KOPT-K1 (cell line): ENCODE measurements around the gene YAP1.

ENCODE experiments used
- H3K27ac ChIP-seq: fragments of 200-600 bp; sonication (generic); 2 replicates; pipeline ENCODE4 v1.5.1; 2016; ENCODE audit warnings: antibody characterized with exemption, mild to moderate bottlenecking, low read depth, low read length; ENCODE audit not compliant: poor library complexity, severe bottlenecking
- H3K36me3 ChIP-seq: fragments of 200-600 bp; sonication (generic); 2 replicates; pipeline ENCODE4 v1.5.1; 2017; ENCODE audit warnings: antibody characterized with exemption, mild to moderate bottlenecking, low read length, moderate library complexity; ENCODE audit not compliant: insufficient read depth
- H3K9me3 ChIP-seq: fragments of 200-600 bp; sonication (generic); 2 replicates; pipeline ENCODE4 v1.5.1; 2017; ENCODE audit warnings: antibody characterized with exemption, low read length, mild to moderate bottlenecking; ENCODE audit not compliant: insufficient read depth, poor library complexity, severe bottlenecking

Gene YAP1

DNA sequence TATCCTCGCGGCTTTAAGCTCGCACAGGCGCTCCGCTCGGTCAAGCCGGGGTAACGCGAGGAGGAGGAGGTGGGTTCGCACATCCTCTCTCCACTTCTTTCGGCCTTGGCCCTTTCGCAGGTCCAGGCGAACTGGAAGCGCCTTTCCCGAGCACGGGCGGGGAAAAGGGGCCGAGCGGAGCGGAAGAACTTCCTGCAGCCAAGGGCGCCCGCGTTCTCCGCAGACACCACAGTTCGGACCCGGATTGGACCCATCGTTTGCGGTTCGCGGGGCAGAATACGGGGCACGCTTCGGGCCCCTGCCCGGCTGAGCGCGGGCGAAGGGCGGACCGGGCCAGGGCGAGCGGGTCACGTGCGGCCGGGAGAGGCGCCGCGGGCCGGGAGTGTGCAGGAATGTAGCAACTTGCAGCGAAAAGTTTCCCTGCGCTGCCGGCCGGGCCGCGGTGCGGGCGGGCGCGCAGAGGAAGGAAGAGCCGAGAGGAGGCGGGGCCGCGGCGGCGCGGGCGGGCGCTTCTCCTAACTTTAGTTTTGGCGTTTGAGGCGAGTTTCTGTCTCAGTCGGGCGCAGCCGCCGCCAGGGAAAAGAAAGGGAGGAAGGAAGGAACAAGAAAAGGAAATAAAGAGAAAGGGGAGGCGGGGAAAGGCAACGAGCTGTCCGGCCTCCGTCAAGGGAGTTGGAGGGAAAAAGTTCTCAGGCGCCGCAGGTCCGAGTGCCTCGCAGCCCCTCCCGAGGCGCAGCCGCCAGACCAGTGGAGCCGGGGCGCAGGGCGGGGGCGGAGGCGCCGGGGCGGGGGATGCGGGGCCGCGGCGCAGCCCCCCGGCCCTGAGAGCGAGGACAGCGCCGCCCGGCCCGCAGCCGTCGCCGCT lies at the start of gene YAP1:
TSS of gene YAP1 (plus strand) at position 552 of the 865 bp plus-strand sequence. CDS start 402 bp downstream, outside the sequence.
- H3K36me3 ChIP-seq, result no peaks in the 10 kb centered on the region
- H3K9me3 ChIP-seq, result no peaks in the 10 kb centered on the region
- no peak within 1 kb of the TSS for H3K27ac ChIP-seq

DNA sequence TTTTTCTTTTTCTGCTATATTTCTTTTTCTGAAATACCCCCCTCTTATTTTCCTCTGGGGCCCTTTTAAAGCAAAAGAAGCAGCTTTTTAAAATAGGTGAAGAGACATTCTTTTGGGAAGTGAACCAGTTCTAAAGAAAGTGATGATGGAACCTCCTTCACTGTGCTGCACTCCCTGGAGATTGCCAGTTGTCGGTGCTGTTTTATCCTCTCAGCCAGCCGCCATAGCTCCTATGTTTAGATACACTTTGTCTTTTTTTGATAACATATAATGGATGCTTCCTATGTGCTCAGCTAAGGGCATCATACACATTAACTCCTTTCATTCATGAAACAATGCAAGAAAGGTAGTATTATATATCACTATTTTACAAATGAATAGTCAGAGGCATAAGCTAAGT lies 49.0 kb upstream of the YAP1 start:
- no peaks in the 10 kb centered on the region for H3K9me3 ChIP-seq
- no peaks in the 10 kb centered on the region for H3K36me3 ChIP-seq
- H3K27ac ChIP-seq, result no peak overlapping the region

DNA sequence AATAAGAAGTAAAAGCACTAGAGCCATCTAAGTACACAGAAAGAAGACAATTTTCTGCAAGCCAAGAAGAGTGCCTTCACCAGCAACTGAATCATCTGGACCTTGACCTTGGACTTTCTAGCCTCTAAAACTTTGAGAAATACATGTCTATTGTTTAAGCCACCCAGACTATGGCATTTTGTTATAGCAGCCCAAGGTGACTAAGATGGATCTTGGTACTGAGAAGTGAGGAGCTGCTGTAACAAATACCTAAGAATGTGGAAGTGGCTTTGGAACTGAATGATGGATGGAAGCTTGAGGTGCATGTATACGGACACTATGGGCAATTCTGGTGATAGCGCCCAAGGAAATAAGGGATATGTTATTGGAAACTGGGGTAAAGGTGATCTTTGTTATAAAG lies 48.1 kb upstream of the YAP1 start:
- Histone ChIP-seq H3K36me3 (no peaks in the 10 kb centered on the region), H3K9me3 (no peaks in the 10 kb centered on the region), H3K27ac (no peak overlapping the region)

DNA sequence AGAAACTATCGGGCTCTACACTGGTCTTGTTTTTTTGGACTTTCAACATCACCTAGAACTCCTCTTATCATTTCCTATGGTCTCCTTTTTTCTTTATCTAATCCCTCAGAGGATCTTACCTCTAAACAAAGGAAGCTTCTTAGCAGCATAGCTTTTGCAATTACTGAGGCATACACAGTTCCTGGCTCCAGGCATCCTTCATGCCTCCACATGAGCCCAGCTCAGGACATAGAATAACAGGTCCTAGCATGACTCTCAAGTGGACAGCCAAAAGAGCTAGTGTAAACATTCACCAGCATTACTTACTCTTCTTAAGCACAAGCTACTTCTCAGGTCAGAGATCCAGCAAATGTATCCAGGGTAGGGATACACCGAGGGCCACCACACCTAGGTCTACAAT lies 45.9 kb upstream of the YAP1 start:
- H3K27ac ChIP-seq, result no peak overlapping the region
- H3K36me3 ChIP-seq, result no peaks in the 10 kb centered on the region
- H3K9me3 ChIP-seq, result no peaks in the 10 kb centered on the region

- Histone ChIP-seq H3K36me3 (no peaks in the 10 kb centered on the region), H3K9me3 (peaks cover 20% of the 10 kb centered on the region), H3K27ac (no peak overlapping the region)
Measured at GRCh38 chr11:102070766-102071165, 39.5 kb upstream of the YAP1 start.

GRCh38 chr11:102071497-102072472 lies 38.5 kb upstream of the YAP1 start:
- no peaks in the 10 kb centered on the region for H3K36me3 ChIP-seq
- peaks cover 20% of the 10 kb centered on the region for H3K9me3 ChIP-seq
- no peak overlapping the region for H3K27ac ChIP-seq

GRCh38 chr11:102073253-102073652 lies 37.0 kb upstream of the YAP1 start:
- Histone ChIP-seq H3K9me3 (peaks cover 20% of the 10 kb centered on the region), H3K27ac (no peak overlapping the region), H3K36me3 (no peaks in the 10 kb centered on the region)

DNA sequence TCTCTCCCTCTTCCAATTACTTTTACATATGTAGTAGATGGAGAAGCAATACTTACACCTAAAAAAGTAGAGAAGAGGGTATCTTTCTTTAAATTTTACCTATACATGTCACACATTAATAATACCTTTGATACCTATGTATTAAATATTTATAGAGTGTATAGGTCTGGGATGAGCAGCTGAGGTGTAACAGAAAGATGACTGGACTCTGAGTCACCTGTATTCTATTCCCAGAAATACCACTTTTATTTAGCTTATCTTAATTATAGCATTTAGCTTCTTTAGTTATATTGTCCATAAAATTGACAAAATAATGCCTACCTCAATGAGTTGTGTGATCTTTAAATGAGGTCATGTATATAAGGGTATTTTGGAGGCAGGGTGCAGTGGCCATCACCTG lies 30.6 kb upstream of the YAP1 start:
- no peaks in the 10 kb centered on the region for H3K36me3 ChIP-seq
- H3K9me3 ChIP-seq, result no peaks in the 10 kb centered on the region
- H3K27ac ChIP-seq, result no peak overlapping the region

DNA sequence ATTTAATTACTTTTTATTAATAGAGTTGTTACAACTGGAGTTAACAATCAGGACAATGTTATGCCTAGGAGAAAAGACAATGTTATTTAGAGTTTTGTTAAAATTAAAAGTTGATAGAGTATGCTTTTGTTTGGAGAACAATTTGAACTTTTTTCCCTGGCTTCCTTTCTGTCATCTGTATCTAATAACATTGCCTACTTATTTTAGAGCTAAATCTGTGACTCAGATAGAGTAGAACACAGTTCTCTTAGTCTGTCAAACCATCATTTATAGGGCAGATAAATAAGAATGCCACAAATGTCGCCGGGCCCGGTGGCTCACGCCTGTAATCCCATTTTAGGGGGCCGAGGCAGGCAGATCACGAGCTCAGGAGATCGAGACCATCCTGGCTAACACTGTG lies 28.9 kb upstream of the YAP1 start:
- Histone ChIP-seq H3K27ac (no peak overlapping the region), H3K9me3 (no peaks in the 10 kb centered on the region), H3K36me3 (no peaks in the 10 kb centered on the region)

- H3K27ac ChIP-seq, result no peak overlapping the region
- no peaks in the 10 kb centered on the region for H3K9me3 ChIP-seq
- no peaks in the 10 kb centered on the region for H3K36me3 ChIP-seq
Measured at GRCh38 chr11:102085864-102086551, 24.2 kb upstream of the YAP1 start.

DNA sequence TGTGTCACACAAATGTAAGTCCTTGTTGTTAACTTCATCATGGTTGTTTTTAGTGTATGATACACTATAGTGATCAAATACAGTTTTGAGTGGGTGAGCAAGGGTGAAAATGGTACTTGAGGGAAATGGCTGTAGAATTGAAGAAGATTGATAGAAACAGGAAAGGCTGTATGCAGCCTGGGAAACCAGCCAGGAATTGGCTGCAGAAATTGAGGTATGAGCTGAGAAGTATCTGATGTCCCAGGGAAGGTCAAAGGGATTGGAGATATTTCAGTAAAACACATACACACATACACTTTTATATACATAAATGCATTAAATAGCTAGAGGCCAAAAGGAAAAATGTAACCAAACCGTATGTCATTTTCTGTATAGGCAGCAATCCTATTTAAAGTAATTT lies 13.1 kb upstream of the YAP1 start:
- Histone ChIP-seq H3K27ac (no peak overlapping the region), H3K9me3 (no peaks in the 10 kb centered on the region)

GRCh38 chr11:102099755-102100154 lies 10.5 kb upstream of the YAP1 start:
- H3K36me3 ChIP-seq, result no peaks in the 10 kb centered on the region
- no peak overlapping the region for H3K27ac ChIP-seq
- no peaks in the 10 kb centered on the region for H3K9me3 ChIP-seq

More for the DNA sequence above, 13.1 kb upstream of the YAP1 start:
- H3K36me3 ChIP-seq, result no peaks in the 10 kb centered on the region

- Histone ChIP-seq H3K27ac (no peak overlapping the region), H3K36me3 (no peaks in the 10 kb centered on the region), H3K9me3 (no peaks in the 10 kb centered on the region)
Measured at GRCh38 chr11:102108734-102109440, 1.4 kb upstream of the YAP1 start.

- Histone ChIP-seq H3K36me3 (no peaks in the 10 kb centered on the region), H3K9me3 (no peaks in the 10 kb centered on the region), H3K27ac (no peak overlapping the region)
Measured at GRCh38 chr11:102110761-102111010, 439 bp downstream of the YAP1 start.
